Ammon's horn (tissue), 1 donor: ENCODE measurements around the gene PPFIA1.
"Not testable (repeated sequence)": the region's sequence is repeated elsewhere in the genome, so short reads cannot be mapped to it uniquely, and the experiment has no call there.

Experiments
- DNase-seq: peaks from one replicate; pipeline ENCODE4 v3.0.0-alpha.2; 2016; ENCODE audit warnings: low spot score

The PPFIA1 gene

DNA sequence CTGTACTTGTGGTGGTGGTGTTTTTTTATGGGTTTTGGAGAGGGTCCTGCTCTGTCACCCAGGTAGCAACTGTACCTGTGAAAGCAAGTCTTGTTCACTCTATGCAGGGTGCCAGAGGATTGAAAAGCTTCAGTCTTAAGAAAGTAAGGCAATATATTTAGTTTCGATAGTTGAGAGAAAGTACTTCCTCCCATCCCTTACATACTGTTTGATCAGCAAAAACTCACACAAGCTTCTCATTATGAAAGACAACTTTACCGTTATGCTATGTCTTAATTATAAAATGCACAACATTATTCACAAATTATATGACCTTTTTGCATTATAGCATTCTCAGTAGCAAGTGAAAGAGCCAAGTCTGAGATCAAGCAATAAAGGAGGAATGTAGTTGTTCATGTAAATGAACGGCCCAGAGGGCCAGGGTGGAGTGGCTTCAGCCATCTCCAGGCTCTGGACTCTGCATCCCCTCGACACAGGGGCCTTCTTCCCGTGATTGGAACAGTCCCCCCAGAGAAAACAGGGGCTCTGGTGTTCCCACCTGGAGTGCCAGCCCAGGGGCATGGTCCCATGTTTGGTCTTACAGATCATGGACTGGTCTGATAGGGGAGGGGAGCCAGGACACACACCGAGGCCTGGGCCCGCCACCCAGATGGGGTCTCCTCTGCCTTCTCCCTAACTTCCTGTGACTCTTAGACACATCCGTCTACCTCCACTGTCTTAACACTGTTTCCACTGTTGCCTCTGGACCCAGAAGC is 89.1 kb downstream of the PPFIA1 start:
- no peak for DNase-seq

DNA sequence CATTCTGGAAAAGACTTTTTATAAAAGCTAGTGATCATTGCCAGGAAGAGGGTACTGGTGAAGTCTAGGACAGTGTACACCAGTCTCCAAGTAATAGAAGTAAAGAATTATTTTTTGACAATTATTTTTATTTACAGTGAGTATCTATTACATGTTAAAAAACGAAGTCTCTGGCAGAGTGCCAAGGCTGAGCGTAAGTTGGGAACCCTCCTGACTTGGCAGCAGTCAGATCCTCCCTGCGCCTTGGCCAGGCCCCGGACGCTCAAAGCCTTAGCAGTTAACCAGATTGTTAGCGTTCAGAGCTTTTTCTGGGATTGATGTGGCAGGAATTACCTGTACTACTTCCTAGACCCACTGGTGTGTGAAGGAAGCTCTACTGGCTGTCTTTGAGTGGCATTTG is 89.7 kb downstream of the PPFIA1 start:
- DNase-seq = no peak

DNA sequence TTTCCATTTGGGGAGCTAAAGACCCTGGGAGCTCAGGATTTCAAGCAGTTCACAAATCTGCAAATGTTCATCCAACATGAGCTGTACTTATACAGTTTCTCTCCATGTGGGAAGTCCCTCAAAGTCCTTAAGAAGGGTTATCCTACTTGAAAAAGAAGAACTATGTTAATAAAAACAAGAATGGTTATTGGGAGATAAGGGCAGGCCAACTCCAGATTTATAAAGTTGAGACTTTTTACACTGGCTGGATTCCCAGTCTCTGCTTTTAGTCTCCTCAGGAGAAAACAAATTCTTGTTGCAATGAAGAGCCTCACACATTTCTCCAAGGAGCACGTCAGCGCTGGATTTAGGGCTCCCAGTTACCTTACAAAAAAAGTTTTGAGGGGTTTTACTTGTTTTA is 93.7 kb downstream of the PPFIA1 start:
- no peak for DNase-seq

DNA sequence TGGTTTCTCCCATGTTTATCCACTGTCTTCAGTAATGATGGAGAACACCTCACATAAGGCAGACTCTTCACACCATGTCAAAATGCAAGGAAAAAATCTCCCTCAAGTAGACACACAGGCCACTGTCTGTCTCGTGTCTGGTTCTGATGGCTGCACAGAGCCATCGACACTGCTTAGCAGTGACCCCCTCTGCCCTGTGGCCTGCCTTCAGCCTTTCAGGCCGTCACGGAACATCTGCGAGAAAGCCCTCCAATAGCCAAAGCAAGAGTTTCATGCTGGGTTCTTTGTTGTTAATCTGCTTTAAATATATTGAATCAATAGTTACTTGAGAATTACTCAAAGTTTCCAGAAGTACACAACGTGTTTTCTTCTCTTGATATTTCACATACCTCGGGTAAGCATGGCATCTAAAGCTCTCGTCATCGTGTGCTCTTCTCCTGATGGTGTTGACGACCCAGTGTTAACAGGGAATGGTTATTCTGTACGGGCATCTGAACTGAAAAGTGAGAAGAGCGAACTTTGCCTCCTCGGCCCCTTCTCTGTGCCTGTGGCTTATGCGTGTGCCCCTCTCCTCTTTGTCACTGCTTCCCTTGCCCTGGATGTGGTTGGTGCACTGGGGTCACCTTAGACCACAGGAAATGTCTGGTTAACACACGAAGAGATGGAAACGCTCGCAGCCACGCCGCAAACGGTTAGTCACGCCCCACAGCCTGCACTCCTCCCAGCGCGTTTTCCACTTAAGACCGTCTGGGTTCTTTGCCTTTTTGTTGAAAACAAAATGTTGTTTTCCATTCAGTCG is 94.5 kb downstream of the PPFIA1 start:
- DNase-seq = no peak

DNA sequence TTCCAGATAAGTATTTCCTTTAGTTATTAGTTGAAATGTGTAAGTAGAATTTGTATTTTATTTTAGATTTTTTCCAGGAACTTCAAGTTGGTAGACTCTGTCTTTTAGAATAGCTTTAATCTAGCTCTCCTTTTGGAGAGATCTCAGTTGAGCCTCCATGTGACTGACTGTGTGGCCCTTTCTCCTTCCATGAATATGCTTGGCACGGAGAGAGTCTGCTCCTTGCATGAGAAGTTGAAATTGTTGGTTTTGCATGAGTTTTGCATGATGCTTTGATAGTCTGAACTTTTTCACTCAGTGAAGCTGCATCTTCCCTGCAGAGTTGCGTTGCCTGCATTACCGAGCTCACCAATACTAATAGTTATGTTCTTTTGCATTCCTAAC is 95.0 kb downstream of the PPFIA1 start:
- no peak for DNase-seq

DNA sequence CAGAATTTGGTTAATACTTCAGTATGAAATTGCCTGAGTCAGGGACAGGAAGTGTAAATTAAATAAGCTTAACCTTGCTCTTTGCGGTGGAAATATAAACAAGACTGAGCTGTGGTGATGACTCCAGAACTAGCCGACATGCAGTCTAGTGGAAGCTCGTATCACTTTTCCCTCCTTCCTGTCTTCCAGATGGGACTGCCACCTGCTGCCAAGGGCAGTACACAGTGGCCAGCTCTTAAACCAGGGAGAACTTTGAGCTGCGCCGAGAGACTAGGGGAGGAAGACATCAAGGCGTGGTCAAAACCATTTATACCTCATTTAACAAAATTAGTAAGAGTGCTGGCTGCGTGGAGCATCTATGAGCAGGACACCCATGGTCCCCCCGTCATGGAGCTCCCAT is 96.6 kb downstream of the PPFIA1 start:
- DNase-seq = no peak

DNA sequence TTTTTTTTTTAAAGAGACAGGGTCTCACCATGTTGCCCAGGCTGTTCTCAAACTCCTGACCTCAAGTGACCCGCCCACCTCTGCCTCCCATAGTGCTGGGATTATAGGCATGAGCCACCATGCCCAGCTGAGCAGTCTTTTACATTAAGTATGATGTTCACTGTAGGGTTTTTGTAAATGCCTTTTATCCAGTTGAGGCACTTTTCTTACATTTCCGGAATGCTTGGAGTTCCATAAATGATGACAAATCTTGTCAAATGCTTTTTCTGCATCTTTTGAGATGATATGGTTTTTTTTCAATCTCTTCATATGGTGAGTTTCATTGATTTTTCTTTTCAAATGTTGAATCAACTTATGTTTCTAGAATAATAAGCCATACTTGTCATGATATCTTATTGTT is 98.5 kb downstream of the PPFIA1 start:
- no peak for DNase-seq

DNA sequence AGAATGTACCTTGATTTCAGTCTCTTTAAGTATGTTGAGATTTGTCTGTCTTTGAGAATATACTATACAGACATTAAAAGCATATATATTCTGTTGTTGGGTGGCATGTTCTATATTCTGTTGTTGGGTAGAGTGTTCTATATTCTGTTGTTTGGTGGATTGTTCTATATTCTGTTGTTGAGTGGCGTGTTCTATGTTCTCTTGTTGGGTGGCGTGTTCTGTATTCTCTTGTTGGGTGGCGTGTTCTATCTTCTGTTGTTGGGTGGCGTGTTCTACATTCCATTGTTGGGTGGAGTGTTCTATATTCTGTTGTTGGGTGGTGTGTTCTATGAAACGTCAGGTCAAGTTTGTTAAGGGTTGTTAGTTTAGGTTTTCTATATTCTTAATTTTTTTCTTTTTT is 100.8 kb downstream of the PPFIA1 start:
- DNase-seq = no peak

DNA sequence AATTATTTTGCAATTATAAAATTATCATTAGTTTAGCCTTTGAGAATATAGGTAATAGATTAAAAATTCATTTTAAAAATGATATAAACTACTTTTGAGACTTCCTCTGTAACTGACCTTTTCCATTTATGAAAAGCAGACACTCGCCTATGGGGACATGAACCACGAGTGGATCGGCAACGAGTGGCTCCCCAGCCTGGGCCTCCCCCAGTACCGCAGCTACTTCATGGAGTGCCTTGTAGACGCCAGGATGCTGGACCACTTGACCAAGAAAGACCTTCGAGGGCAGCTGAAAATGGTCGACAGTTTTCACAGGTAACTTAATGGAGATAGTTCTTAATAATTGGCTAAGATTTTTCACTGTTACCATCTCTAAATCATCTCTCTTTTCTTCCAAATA is 101.6 kb downstream of the PPFIA1 start:
- no peak for DNase-seq

DNA sequence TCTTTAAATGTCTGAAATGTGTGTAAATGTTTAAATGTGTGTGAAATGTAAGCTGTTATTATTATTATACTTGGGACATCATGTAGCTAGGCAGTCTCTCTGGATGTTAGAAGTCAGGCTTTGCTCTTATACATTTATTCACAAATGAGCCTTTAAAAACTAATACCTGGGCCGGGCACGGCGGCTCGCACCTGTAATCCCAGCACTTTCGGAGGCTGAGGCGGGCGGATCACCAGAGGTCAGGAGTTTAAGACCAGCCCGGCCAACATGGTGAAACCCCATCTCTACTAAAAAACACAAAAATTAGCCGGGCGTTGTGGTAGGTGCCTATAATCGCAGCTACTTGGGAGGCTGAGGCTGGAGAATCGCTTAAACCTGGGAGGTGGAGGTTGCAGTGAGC is 106.1 kb downstream of the PPFIA1 start:
- no peak for DNase-seq

DNA sequence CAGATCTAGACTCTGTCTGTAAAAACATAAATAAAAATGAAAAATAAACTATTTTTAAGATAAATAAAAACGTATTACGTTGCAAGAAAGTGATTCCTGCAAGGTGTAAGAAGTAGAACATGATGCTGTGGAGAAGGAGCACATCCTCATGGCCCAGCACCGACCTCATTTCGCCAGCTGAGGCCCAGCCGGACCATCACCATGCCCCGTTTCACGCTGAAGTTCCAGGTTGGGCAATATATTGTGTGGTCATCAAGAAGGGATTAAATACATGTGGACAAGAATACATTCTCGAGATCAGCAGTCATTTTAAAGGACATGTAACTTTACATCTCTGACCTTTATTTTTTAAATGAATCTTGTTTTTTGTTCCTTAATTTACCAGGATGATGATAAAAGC is 107.2 kb downstream of the PPFIA1 start:
- no peak for DNase-seq

DNA sequence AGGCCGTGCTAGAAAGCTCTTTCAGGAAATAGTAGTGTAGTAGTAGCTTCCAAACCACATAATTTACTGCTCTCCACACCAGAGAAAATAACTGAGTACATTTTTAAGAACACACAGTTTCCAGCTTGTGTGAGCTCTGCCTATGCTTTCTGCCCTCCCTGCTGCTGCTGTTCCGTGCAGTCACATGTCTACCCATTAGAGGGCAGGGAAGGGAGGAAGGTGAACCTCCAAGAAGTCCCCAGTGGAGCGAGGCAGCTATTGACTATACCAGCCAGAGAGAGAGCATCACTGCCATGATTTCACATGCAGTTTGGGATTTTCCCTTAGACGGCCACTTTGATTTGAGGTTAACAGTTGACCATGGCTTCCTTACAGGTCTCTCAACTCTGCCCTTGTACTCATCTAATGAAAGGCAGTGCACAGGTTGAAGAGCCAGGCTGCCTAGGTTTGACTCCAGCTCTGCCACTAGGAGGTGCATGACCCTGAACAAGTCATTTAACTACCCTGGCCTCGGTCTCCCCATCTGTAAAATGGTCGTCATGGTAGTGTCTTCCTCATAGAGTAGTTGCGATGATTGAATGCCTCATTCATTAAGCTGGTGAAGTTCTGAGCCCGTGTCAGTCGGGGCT is 108.1 kb downstream of the PPFIA1 start:
- DNase-seq = no peak

DNA sequence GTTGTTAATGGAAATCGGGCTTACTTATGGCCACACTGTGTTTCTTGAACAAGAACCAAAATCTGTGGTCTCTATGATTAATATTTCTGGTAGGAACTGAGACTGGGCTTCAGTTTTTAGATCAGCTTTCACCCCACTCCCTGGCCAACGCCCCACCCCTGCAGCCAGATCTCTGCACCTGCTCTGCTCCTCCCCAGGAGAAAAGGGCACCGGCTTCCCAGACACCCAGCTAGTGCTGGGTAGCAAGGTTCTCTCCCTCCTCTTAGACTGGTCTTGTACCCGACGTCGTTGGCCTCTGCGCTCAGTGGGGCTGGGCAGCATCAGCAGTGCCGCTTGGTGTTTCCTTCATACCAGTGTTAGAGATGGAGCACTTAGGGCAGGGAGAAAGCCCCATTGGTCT is 110.9 kb downstream of the PPFIA1 start:
- DNase-seq = no peak

DNA sequence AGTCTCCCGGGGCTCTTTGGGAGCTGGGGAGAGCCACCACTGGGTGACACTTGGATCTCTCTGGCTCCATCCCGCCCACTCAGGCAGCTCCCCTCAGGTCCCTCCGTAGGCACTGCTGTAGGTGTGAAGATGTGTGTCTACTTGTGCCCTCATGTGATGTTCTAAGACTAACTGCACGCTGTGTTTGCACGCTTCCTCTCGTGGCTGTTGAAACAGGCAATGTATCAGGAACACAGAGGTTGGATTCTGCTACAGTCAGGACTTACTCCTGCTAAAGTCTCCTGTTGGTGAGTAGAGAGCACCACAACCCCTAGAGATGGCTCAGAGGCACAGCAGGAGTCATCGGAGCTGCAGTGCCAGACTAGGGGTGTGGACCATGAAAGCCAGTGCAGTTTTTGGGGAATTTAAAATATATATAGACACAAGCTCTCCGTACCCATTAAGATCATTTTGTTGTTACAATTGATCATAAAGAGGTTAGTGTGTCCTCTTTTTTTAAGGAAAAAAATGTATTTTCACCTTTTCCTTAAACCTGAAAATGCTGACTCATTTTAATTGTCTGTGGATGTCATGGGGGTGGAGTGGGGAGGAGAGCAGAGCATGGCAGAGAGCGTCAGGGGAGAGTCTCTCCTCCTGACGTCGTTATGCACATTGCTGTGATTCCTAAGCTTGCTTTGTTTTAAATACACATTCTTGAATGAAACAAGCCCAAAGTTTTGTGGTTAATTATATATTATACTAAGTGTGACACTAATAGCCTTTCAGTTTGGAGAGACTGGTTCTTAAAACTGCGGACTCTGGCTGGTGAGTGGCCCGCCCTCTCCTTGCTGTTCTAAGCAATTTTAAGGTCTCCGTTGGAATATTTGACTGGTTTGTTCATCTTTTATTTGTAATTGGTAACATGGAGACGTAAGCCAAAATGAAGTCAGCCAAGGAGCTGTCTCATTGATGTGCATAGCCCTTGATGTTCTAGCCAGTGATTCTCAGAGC is 111.7 kb downstream of the PPFIA1 start:
- no peak for DNase-seq

DNA sequence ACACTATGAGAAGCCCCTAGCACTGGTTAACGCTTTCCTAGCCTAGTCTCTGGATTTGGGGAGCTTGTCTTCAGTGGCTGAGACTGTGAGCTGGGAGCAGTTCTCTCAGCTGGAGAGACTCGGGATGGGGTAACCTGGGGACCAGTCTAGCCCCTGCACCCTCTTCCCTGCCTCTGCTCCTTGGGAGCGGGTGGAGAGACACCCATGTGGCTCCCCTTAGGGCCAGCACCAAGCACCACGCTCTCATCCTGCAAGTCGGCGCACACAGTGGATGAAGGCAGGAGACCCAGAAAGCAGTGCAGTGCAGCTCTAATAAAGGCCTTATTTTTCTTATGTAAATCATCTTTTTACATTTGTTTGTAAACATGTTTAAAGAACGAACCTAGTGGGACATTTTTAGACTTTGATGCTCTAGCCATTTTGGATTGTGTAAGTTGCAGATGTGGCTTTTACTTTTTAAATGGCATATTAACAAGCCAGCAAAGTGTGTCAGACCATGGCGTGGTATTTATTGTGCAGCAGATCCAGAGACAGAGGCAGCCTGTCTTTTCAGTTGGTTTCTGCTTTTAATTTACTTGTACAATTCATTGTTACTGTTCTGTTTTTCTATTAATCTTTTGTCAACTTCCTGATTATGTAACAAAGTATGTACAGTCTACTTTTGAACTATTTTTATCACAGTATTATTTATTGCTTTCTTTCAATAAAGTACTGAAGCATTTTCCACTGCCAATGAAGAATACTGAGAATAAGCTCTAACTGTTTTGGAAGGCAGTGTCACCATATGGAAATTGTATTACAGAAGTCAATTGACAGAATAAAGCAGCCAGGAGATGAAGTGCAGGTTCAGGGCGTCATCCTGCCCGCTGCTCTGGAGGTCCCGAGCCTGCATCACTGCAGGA is 113.4 kb downstream of the PPFIA1 start:
- DNase-seq = no peak

DNA sequence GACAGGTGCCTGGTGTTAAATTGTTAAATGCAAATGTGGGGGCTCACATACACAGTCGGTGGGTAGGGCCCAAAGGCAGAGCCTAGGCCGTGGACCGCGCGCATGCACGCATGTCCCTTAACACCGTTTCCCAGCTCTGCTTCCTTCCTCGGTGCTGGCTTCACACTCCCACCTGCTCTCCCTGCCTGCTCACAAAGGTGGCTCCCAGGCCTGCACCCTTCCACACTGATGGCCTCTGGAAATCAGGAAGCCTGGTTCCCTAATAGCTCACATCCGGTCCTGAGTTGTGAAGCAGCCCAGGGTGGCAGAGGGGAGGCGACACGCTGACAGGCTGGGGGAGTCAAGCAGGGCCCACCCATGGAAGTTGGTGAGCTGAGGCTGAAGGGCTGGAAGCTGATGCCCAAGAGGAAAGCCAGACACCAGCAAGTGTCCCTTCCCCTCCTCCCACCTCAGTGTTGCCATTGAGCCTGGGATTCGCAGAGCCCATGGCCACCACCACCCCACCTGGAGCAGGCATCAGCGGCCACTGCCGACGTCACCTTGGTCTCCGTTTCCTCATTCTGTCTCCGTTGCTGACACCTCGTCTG is 114.2 kb downstream of the PPFIA1 start:
- no peak for DNase-seq

DNA sequence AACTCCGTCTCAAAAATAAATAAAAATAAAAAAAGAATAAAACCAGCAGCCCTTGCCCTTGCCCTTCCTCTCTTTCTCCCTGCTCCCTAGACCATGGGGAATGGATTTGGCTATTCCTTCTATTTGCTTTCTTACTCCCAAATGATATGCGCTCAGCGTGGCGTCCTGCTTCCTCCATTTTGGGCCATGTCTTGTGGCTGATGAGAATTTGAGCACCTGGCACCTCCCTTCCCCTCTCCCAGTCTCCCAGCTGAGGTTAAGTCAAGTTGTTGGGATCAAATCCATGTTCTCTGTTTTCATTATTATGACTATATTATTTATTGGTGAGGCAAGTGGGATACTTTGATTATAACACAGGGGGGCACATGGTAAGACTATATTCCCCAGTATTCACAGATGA is 117.1 kb downstream of the PPFIA1 start:
- DNase-seq = no peak

DNA sequence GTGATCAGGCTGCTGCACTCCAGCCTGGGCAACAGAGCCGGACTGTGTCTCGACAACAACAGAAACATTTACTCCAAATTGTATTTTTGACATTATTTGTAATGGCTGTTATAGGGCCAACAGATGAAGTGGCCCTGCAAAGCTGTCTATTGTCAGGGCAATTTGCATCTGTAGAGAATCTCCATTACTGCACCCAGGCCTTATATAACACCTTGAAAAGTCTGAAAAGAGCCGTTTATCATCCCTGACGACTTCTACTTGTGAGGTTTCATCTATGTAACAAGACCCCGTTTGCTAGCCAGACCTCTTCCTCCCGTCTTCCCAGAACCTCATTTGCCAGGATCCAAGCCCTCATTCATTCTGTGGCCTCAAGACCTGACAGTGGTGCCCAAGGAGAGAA is 118.7 kb downstream of the PPFIA1 start:
- no peak for DNase-seq

DNA sequence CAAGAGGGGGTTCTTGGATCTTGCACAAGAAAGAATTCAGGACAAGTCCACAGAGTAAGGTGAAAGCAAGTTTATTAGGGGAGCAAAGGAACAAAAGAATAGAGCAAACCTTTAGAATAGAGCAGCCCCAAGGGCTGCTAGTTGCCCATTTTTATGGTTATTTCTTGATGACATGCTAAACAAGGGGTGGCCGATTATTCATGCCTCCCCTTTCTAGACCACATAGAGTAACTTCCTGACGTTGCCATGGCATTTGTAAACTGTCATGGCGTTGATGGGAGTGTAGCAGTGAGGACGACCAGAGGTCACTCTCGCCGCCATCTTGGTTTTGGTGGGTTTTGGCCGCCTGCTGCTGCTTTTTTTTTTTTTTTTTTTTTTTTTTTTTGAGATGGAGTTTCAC is 120.4 kb downstream of the PPFIA1 start:
- DNase-seq = not testable (repeated sequence)

DNA sequence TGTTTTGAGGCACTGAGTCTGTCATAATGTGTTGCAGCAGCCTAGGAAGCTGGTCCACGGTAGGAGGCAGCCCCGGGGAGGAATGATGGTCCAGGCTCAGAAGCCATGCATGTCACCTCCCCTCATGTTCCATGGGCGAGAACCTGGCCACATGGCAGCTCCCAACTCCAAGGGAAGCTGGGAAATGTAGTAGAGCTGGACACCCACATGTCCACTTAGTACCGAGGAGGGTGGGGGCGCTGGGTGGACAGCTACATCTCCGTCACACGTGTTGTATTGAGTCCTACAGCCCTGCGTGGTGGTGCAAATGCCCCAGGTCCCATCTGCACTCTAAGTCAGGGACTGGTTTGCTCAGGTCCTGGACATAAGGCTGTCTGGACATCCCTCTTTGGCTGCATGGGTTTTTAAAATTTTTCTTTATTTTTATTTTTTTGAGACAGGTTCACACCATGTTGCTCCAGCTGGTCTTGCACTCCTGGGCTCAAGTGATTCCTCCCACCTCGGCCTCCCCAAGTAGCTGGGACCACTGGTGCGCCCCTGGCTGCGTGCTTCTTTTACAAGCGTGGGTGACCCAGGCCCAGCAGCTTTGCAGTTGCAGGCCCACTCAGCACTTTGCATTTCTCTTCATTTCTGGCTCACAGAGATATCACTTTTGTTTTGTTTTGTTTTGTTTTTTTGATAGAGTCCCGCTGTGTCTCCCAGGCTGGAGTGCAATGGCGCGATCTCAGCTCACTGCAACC is 123.9 kb downstream of the PPFIA1 start:
- DNase-seq = no peak
